Medulla oblongata (tissue), 1 donor: Measurements from ENCODE around the gene NAP1L4.
A peak's percentile ranks its signal among the peaks of the same experiment; 100 is the strongest.

ENCODE experiments used
- DNase-seq: peaks from one replicate; pipeline ENCODE4 v3.0.0-alpha.2; 2015; ENCODE audit errors: extremely low spot score

NAP1L4 gene

GRCh38 chr11:2994336-2994730 lies 2.2 kb upstream of the NAP1L4 start:
- no peak for DNase-seq

GRCh38 chr11:2992997-2993325 lies 832 bp upstream of the NAP1L4 start:
- DNase-seq = no peak

- peak; percentile 39 for DNase-seq
Observed at GRCh38 chr11:2991452-2992233, 486 bp downstream of the NAP1L4 start.

GRCh38 chr11:2990617-2991451 lies 1.3 kb downstream of the NAP1L4 start:
- DNase-seq = no peak

GRCh38 chr11:2989551-2989950 lies 2.6 kb downstream of the NAP1L4 start:
- DNase-seq = no peak

- peak; percentile 24 for DNase-seq
Observed at GRCh38 chr11:2989006-2989405, 3.1 kb downstream of the NAP1L4 start.

- peak; percentile 38 for DNase-seq
Observed at GRCh38 chr11:2987881-2988861, 4.0 kb downstream of the NAP1L4 start.

GRCh38 chr11:2983908-2984307 lies 8.2 kb downstream of the NAP1L4 start:
- DNase-seq = no peak

GRCh38 chr11:2982214-2982613 lies 9.9 kb downstream of the NAP1L4 start:
- no peak for DNase-seq

GRCh38 chr11:2981130-2981529 lies 11.0 kb downstream of the NAP1L4 start:
- no peak for DNase-seq

- no peak for DNase-seq
Observed at GRCh38 chr11:2980168-2980840, 11.8 kb downstream of the NAP1L4 start.

- no peak for DNase-seq
Observed at GRCh38 chr11:2977113-2977512, 15.0 kb downstream of the NAP1L4 start.

- no peak for DNase-seq
Observed at GRCh38 chr11:2976294-2977063, 15.7 kb downstream of the NAP1L4 start.

GRCh38 chr11:2975594-2975993 lies 16.5 kb downstream of the NAP1L4 start:
- peak; percentile 84 for DNase-seq

- no peak for DNase-seq
Observed at GRCh38 chr11:2974272-2974671, 17.9 kb downstream of the NAP1L4 start.

GRCh38 chr11:2968341-2968900 lies 23.7 kb downstream of the NAP1L4 start:
- no peak for DNase-seq

GRCh38 chr11:2964782-2965181 lies 27.3 kb downstream of the NAP1L4 start:
- DNase-seq = no peak

GRCh38 chr11:2963761-2964160 lies 28.4 kb downstream of the NAP1L4 start:
- DNase-seq = no peak

GRCh38 chr11:2963112-2963754 lies 28.9 kb downstream of the NAP1L4 start:
- DNase-seq = no peak

- DNase-seq = no peak
Observed at GRCh38 chr11:2961080-2961479, 31.0 kb downstream of the NAP1L4 start.
